Trophoblast cell (in vitro differentiated cells and primary cell): ENCODE measurements around the gene IQCH.

Experiments
- DNase-seq, 2 donors: peaks; one replicate each; pipeline ENCODE4 v3.0.0-alpha.2; 2016
- H2AFZ ChIP-seq: 2 replicates; pipeline ENCODE4 v1.6.1; 2013; ENCODE audit warnings: low read length, moderate library complexity, mild to moderate bottlenecking; ENCODE audit not compliant: insufficient read depth, poor library complexity
- H2AK5ac ChIP-seq: 2 replicates; pipeline ENCODE4 v1.6.1; 2013; ENCODE audit warnings: mild to moderate bottlenecking, low read length
- H2BK120ac ChIP-seq: 2 replicates; pipeline ENCODE4 v1.6.1; 2013; ENCODE audit warnings: low read length, mild to moderate bottlenecking, moderate library complexity; ENCODE audit not compliant: insufficient read depth, poor library complexity
- H2BK12ac ChIP-seq: 2 replicates; pipeline ENCODE4 v1.6.1; 2013; ENCODE audit warnings: mild to moderate bottlenecking, low read length, moderate library complexity
- H2BK5ac ChIP-seq: 2 replicates; pipeline ENCODE4 v1.6.1; 2013; ENCODE audit warnings: low read length, low read depth, moderate library complexity, mild to moderate bottlenecking; ENCODE audit not compliant: poor library complexity
- H3K14ac ChIP-seq: 2 replicates; pipeline ENCODE4 v1.6.1; 2013; ENCODE audit warnings: mild to moderate bottlenecking, low read length
- H3K18ac ChIP-seq: 2 replicates; pipeline ENCODE4 v1.6.1; 2013; ENCODE audit warnings: mild to moderate bottlenecking, low read length
- H3K23ac ChIP-seq: 2 replicates; pipeline ENCODE4 v1.6.1; 2013; ENCODE audit warnings: low read length
- H3K27ac ChIP-seq: 2 replicates; pipeline ENCODE4 v1.5.1; 2013; ENCODE audit warnings: low read depth, mild to moderate bottlenecking, inconsistent platforms, low read length, moderate library complexity
- H3K27me3 ChIP-seq: 2 replicates; pipeline ENCODE4 v1.6.1; 2013; ENCODE audit warnings: inconsistent platforms, mild to moderate bottlenecking, low read length, moderate library complexity; ENCODE audit not compliant: insufficient read depth
- H3K36me3 ChIP-seq, 2 experiments: 1 replicate in 1 of 2; 2 replicates in 1 of 2; pipeline ENCODE4 v1.6.1; 2013; ENCODE audit warnings: low read length in 2 of 2, mild to moderate bottlenecking in 2 of 2, moderate library complexity in 1 of 2; ENCODE audit not compliant: insufficient read depth in 2 of 2, control insufficient read depth in 1 of 2
- H3K4ac ChIP-seq: 2 replicates; pipeline ENCODE4 v1.6.1; 2013; ENCODE audit warnings: low read depth, mild to moderate bottlenecking, low read length, moderate library complexity
- H3K4me1 ChIP-seq, 2 experiments: 1 replicate in 1 of 2; 2 replicates in 1 of 2; pipeline ENCODE4 v1.6.1; 2013; ENCODE audit warnings: low read length in 2 of 2, mild to moderate bottlenecking in 2 of 2, moderate library complexity in 1 of 2; ENCODE audit not compliant: insufficient read depth in 2 of 2, control insufficient read depth in 1 of 2
- H3K4me2 ChIP-seq: 2 replicates; pipeline ENCODE4 v1.6.1; 2013; ENCODE audit warnings: inconsistent platforms, mild to moderate bottlenecking, low read length, moderate library complexity
- H3K4me3 ChIP-seq: 2 replicates; pipeline ENCODE4 v1.5.1; 2013; ENCODE audit warnings: mild to moderate bottlenecking, low read depth, low read length, inconsistent platforms
- H3K79me1 ChIP-seq: one replicate; pipeline ENCODE4 v1.6.1; 2013; ENCODE audit warnings: low read length
- H3K79me2 ChIP-seq: 2 replicates; pipeline ENCODE4 v1.6.1; 2013; ENCODE audit warnings: low read length, mild to moderate bottlenecking; ENCODE audit not compliant: control insufficient read depth, insufficient read depth, poor library complexity
- H3K9ac ChIP-seq: 2 replicates; pipeline ENCODE4 v1.6.1; 2013; ENCODE audit warnings: mild to moderate bottlenecking, low read length
- H3K9me3 ChIP-seq: 2 replicates; pipeline ENCODE4 v1.6.1; 2013; ENCODE audit warnings: low read depth, mild to moderate bottlenecking, control low read depth, inconsistent platforms, low read length; ENCODE audit not compliant: insufficient read depth
- H4K12ac ChIP-seq: 2 replicates; pipeline ENCODE4 v1.6.1; 2013; ENCODE audit warnings: low read depth, mild to moderate bottlenecking, low read length, moderate library complexity
- H4K8ac ChIP-seq: 2 replicates; pipeline ENCODE4 v1.6.1; 2013; ENCODE audit warnings: low read depth, mild to moderate bottlenecking, low read length, moderate library complexity
- H4K91ac ChIP-seq: one replicate; pipeline ENCODE4 v1.6.1; 2013; ENCODE audit warnings: low read depth, mild to moderate bottlenecking, low read length, moderate library complexity
- WGBS: extraction: QIAGEN DNeasy Blood & Tissue Kit; methylation state at CpG from one replicate; pipeline ENCODE4 v1.1.7; 2013; ENCODE audit warnings: missing lambda C conversion rate; ENCODE audit not compliant: insufficient read length, insufficient coverage; ENCODE audit errors: extremely low coverage; 5-methylcytosine and 5-hydroxymethylcytosine counted together

IQCH gene

GRCh38 chr15:67515557-67515956 is 261.0 kb downstream of the IQCH start:
- Histone ChIP-seq H3K14ac (no peak overlapping the region), H3K36me3 (no peaks in the 10 kb centered on the region), H2BK120ac (no peak overlapping the region), H3K4me2 (no peak overlapping the region), H2BK12ac (no peak overlapping the region), H3K23ac (no peak overlapping the region), H3K79me2 (no peaks in the 10 kb centered on the region), H3K4me1 (peaks cover 0 to under 1% of the 10 kb centered on the region in 2 experiments), H3K9me3 (no peaks in the 10 kb centered on the region), H3K4ac (no peak overlapping the region), H3K27me3 (no peaks in the 10 kb centered on the region), H4K91ac (no peak overlapping the region), H3K27ac (no peak overlapping the region), H2BK5ac (no peak overlapping the region), H3K4me3 (no peak overlapping the region), H4K8ac (no peak overlapping the region), H2AK5ac (no peak overlapping the region), H4K12ac (no peak overlapping the region), H3K79me1 (peaks cover under 1% of the 10 kb centered on the region), H3K18ac (no peak overlapping the region), H2AFZ (no peak overlapping the region), H3K9ac (no peak overlapping the region)
- no CpG with 5 or more reads among the region's 2 CpGs for WGBS
- DNase-seq: no peak

GRCh38 chr15:67520321-67521028 is 265.9 kb downstream of the IQCH start:
- H2BK5ac ChIP-seq: no peak overlapping the region

GRCh38 chr15:67521029-67521782 is 266.6 kb downstream of the IQCH start, which contains the start of gene C15orf61:
TSS of gene C15orf61 (plus strand) at chr15:67521131. CDS start at chr15:67521249, 118 bp downstream.
- peak; percentile 76 to 91 for DNase-seq
- no CpG with 5 or more reads among the region's 94 CpGs for WGBS
- H3K4me2 ChIP-seq: peak within 1 kb of the TSS; percentile 68

More at GRCh38 chr15:67520321-67521028, 265.9 kb downstream of the IQCH start:
- H4K12ac ChIP-seq: peak overlapping the region; percentile 8
- no peak overlapping the region for H3K14ac ChIP-seq
- no peak overlapping the region for H2BK120ac ChIP-seq
- no peaks in the 10 kb centered on the region for H3K27me3 ChIP-seq
- no peak overlapping the region for H3K23ac ChIP-seq
- peak overlapping the region; percentile 15 for H4K91ac ChIP-seq
- no peak for DNase-seq
- H3K4ac ChIP-seq: peak overlapping the region; percentile 16
- no peak overlapping the region for H2BK12ac ChIP-seq
- H3K18ac ChIP-seq: peak overlapping the region; percentile 25
- peak overlapping the region; percentile 68 for H3K4me2 ChIP-seq
- peak overlapping the region; percentile 48 for H3K4me3 ChIP-seq
- H2AK5ac ChIP-seq: no peak overlapping the region
- peak overlapping the region; percentile 1 for H3K27ac ChIP-seq
- H3K79me2 ChIP-seq: peaks cover 7% of the 10 kb centered on the region
- H3K9me3 ChIP-seq: no peaks in the 10 kb centered on the region
- H3K79me1 ChIP-seq: peaks cover 10% of the 10 kb centered on the region
- no CpG with 5 or more reads among the region's 24 CpGs for WGBS
- peaks cover 0 to 3% of the 10 kb centered on the region in 2 experiments for H3K4me1 ChIP-seq
- H4K8ac ChIP-seq: peak overlapping the region; percentile 99
- peak overlapping the region; percentile 34 for H3K9ac ChIP-seq
- no peaks in the 10 kb centered on the region for H3K36me3 ChIP-seq
- peak overlapping the region; percentile 97 for H2AFZ ChIP-seq

GRCh38 chr15:67521783-67522568 is 267.4 kb downstream of the IQCH start:
- Histone ChIP-seq H3K79me1 (peaks cover 10% of the 10 kb centered on the region), H3K18ac (peak overlapping the region; percentile 98), H2BK120ac (peak overlapping the region; percentile 28), H3K9ac (peak overlapping the region; percentile 72), H3K4me3 (peak overlapping the region; percentile 88), H4K91ac (peak overlapping the region; percentile 95), H3K27ac (peak overlapping the region; percentile 93), H2AK5ac (no peak overlapping the region), H4K8ac (peak overlapping the region; percentile 99), H3K4ac (no peak overlapping the region), H3K23ac (no peak overlapping the region), H3K4me1 (peaks cover 0 to 3% of the 10 kb centered on the region in 2 experiments), H3K27me3 (no peaks in the 10 kb centered on the region), H3K4me2 (peak overlapping the region; percentile 68), H2BK5ac (peak overlapping the region; percentile 49), H4K12ac (peak overlapping the region; percentile 63), H3K9me3 (no peaks in the 10 kb centered on the region), H2AFZ (peak overlapping the region; percentile 97), H3K79me2 (peaks cover 7% of the 10 kb centered on the region), H3K14ac (peak overlapping the region; percentile 95), H2BK12ac (no peak overlapping the region), H3K36me3 (no peaks in the 10 kb centered on the region)
- no CpG with 5 or more reads among the region's 23 CpGs for WGBS
- DNase-seq: peak; percentile 3 to 49

More at GRCh38 chr15:67521029-67521782, 266.6 kb downstream of the IQCH start, which contains the start of gene C15orf61:
- Histone ChIP-seq H3K27ac (peak within 1 kb of the TSS; percentile 93), H3K14ac (peak within 1 kb of the TSS; percentile 95), H4K12ac (peak within 1 kb of the TSS; percentile 63), H3K79me2 (peaks cover 7% of the 10 kb centered on the region), H3K9me3 (no peaks in the 10 kb centered on the region), H2AFZ (peak within 1 kb of the TSS; percentile 97), H3K18ac (peak within 1 kb of the TSS; percentile 98), H4K91ac (peak within 1 kb of the TSS; percentile 95), H2BK12ac (peak within 1 kb of the TSS; percentile 10), H3K4me3 (peak within 1 kb of the TSS; percentile 88), H2BK120ac (peak within 1 kb of the TSS; percentile 28), H2BK5ac (peak within 1 kb of the TSS; percentile 49), H3K4me1 (peaks cover 0 to 3% of the 10 kb centered on the region in 2 experiments), H2AK5ac (peak within 1 kb of the TSS; percentile 49), H3K27me3 (no peaks in the 10 kb centered on the region), H4K8ac (peak within 1 kb of the TSS; percentile 99), H3K36me3 (no peaks in the 10 kb centered on the region), H3K23ac (no peak within 1 kb of the TSS), H3K4ac (peak within 1 kb of the TSS; percentile 74), H3K9ac (peak within 1 kb of the TSS; percentile 72), H3K79me1 (peaks cover 10% of the 10 kb centered on the region)
